ENCODE data around the gene CHID1.

DNA sequence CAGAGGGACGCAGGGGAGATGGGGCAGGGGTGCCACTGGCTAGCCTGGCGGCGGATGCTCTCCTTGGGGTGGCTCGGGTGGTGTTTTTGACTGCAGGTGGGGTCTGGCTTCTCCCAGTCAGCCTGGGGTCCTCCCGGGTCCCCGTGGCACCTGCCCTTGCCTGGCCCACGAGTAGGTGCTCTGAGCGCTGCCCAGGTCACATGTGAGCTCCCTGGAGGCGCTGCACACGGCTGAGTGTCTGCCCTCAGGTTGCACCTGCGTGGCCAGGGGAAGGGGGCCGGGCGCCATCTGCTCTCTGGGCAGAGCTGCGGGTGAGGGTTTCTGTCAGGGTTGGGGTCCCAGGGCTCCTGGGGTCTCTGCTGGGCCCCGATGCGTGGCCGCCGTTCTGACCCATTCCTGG, 62.7 kb downstream of the CHID1 start:
- TF ChIP-seq, protein P1, sequence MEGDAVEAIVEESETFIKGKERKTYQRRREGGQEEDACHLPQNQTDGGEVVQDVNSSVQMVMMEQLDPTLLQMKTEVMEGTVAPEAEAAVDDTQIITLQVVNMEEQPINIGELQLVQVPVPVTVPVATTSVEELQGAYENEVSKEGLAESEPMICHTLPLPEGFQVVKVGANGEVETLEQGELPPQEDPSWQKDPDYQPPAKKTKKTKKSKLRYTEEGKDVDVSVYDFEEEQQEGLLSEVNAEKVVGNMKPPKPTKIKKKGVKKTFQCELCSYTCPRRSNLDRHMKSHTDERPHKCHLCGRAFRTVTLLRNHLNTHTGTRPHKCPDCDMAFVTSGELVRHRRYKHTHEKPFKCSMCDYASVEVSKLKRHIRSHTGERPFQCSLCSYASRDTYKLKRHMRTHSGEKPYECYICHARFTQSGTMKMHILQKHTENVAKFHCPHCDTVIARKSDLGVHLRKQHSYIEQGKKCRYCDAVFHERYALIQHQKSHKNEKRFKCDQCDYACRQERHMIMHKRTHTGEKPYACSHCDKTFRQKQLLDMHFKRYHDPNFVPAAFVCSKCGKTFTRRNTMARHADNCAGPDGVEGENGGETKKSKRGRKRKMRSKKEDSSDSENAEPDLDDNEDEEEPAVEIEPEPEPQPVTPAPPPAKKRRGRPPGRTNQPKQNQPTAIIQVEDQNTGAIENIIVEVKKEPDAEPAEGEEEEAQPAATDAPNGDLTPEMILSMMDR (IDR thresholded peaks at IDR 0.05 in 2 of 3, conservative IDR thresholded peaks at IDR 0.05 in 1 of 3; ENCODE audit: insufficient read depth in 2 of 3, low read depth in 1 of 3, low read length in 3 of 3): no peak
- TF ChIP-seq MCM2 (IDR thresholded peaks at IDR 0.05; ENCODE audit: low read depth) (no peak), TSHZ1 (CRISPR knock-in tag; IDR thresholded peaks at IDR 0.05) (no peak), FOXK2 (conservative IDR thresholded peaks at IDR 0.05 in 1 of 2, IDR thresholded peaks at IDR 0.05 in 1 of 2; ENCODE audit: low read depth in 2 of 2) (no peak), EZH2 (IDR thresholded peaks at IDR 0.05; ENCODE audit: borderline replicate concordance, low read depth, low read length) (no peak), EHMT2 (IDR thresholded peaks at IDR 0.05) (no peak), ZBTB1 (CRISPR knock-in tag; IDR thresholded peaks at IDR 0.05; ENCODE audit: borderline replicate concordance, low read depth) (no peak)
